ENCODE measurements around the gene ELOB. TPM values are rescaled to one million over a fixed set of nuclear protein-coding genes. Genes with fewer than 3 reads are reported as not detected.

ELOB gene
- total and polyA plus RNA-seq, 7 donors = 226 to 660 (median 317) TPM

- H3K36me3 ChIP-seq (ENCODE audit: insufficient read depth in 1 of 2, low read depth in 1 of 2) = no peaks in the 10 kb centered on the region
- H3K9me3 ChIP-seq = no peaks in the 10 kb centered on the region
- H3K27me3 ChIP-seq (ENCODE audit: insufficient read depth in 3 of 3, low read length in 2 of 3) = peaks cover 0 to 2% (median 0%) of the 10 kb centered on the region in 3 donors
- no peaks in the 10 kb centered on the region for H3K4me1 ChIP-seq
- no peak for TF ChIP-seq CTCF (IDR thresholded peaks at IDR 0.05)
- intact Hi-C loops (cut with DNase I) = no loop called here
- no peak for ATAC-seq
- H3K27ac ChIP-seq = no peak overlapping the region
- DNase-seq = no peak
- H3K4me3 ChIP-seq = no peak overlapping the region
- 44 to 51% (median 47%) methylated on average over 4 of the region's 4 CpGs for WGBS, 3 donors
These were observed 45.4 kb upstream of the ELOB start for GRCh38 chr16:2822496-2822895.

- intact Hi-C loops (cut with DNase I) = no loop called here
- H3K9me3 ChIP-seq = no peaks in the 10 kb centered on the region
- no peak for ATAC-seq
- no peak overlapping the region for H3K4me3 ChIP-seq
- H3K36me3 ChIP-seq (ENCODE audit: insufficient read depth in 1 of 2, low read depth in 1 of 2) = no peaks in the 10 kb centered on the region
- 63 to 65% (median 65%) methylated on average over 8 of the region's 8 CpGs for WGBS, 3 donors
- DNase-seq = no peak
- TF ChIP-seq CTCF (IDR thresholded peaks at IDR 0.05) = no peak
- H3K4me1 ChIP-seq = no peaks in the 10 kb centered on the region
- H3K27ac ChIP-seq = no peak overlapping the region
- peaks cover 0 to 2% (median 0%) of the 10 kb centered on the region in 3 donors for H3K27me3 ChIP-seq (ENCODE audit: insufficient read depth in 3 of 3, low read length in 2 of 3)
These were observed 45.0 kb upstream of the ELOB start for GRCh38 chr16:2822158-2822495.

- 68 to 77% (median 72%) methylated on average over 9 of the region's 9 CpGs for WGBS, 3 donors
- Histone ChIP-seq H3K4me3 (no peak overlapping the region), H3K27ac (no peak overlapping the region), H3K9me3 (no peaks in the 10 kb centered on the region), H3K36me3 (ENCODE audit: insufficient read depth in 1 of 2, low read depth in 1 of 2) (no peaks in the 10 kb centered on the region), H3K27me3 (ENCODE audit: insufficient read depth in 3 of 3, low read length in 2 of 3) (peaks cover 0 to 5% (median 2%) of the 10 kb centered on the region in 3 donors), H3K4me1 (no peaks in the 10 kb centered on the region)
- DNase-seq = no peak
- intact Hi-C loops (cut with DNase I) = no loop called here
- no peak for TF ChIP-seq CTCF (IDR thresholded peaks at IDR 0.05)
- no peak for ATAC-seq
These were observed 44.5 kb upstream of the ELOB start for GRCh38 chr16:2821487-2822157.

GRCh38 chr16:2820836-2821486, 43.9 kb upstream of the ELOB start:
- 73 to 75% (median 75%) methylated on average over 14 of the region's 14 CpGs for WGBS, 3 donors
- Histone ChIP-seq H3K4me1 (no peaks in the 10 kb centered on the region), H3K9me3 (no peaks in the 10 kb centered on the region), H3K4me3 (no peak overlapping the region), H3K27me3 (ENCODE audit: insufficient read depth in 3 of 3, low read length in 2 of 3) (peaks cover 0 to 8% (median 2%) of the 10 kb centered on the region in 3 donors), H3K36me3 (ENCODE audit: insufficient read depth in 1 of 2, low read depth in 1 of 2) (no peaks in the 10 kb centered on the region), H3K27ac (no peak overlapping the region)
- no peak for TF ChIP-seq CTCF (IDR thresholded peaks at IDR 0.05)
- no peak for DNase-seq
- no peak for ATAC-seq
- intact Hi-C loops (cut with DNase I) = no loop called here

Measured in psoas muscle (tissue), 8 donors.